Measurements from ENCODE around the gene BYSL.

Gene BYSL

GRCh38 chr6:41920921-41921711, at the start of gene BYSL, which contains the start of gene MED20:
Gene BYSL (plus strand): TSS chr6:41921499. CDS start chr6:41921563, 64 bp downstream.
Gene MED20 (minus strand): TSS chr6:41921139. CDS start chr6:41921018, 121 bp downstream.
- peak; percentile 59 for DNase-seq

GRCh38 chr6:41871691-41872090, 49.6 kb upstream of the BYSL start:
- no peak for DNase-seq

GRCh38 chr6:41872147-41872546, 49.2 kb upstream of the BYSL start:
- DNase-seq: no peak

GRCh38 chr6:41874741-41875140, 46.6 kb upstream of the BYSL start:
- DNase-seq: no peak

GRCh38 chr6:41877051-41877680, 44.1 kb upstream of the BYSL start:
- no peak for DNase-seq

- no peak for DNase-seq
Observed at GRCh38 chr6:41878246-41878645, 43.1 kb upstream of the BYSL start.

GRCh38 chr6:41878961-41879405, 42.3 kb upstream of the BYSL start:
- DNase-seq: no peak

- DNase-seq: no peak
Observed at GRCh38 chr6:41881506-41881905, 39.8 kb upstream of the BYSL start.

- no peak for DNase-seq
Observed at GRCh38 chr6:41884957-41885356, 36.3 kb upstream of the BYSL start.

GRCh38 chr6:41885930-41886329, 35.4 kb upstream of the BYSL start:
- no peak for DNase-seq

- peak; percentile 30 for DNase-seq
Observed at GRCh38 chr6:41887331-41887751, 34.0 kb upstream of the BYSL start.

- no peak for DNase-seq
Observed at GRCh38 chr6:41892921-41893564, 28.3 kb upstream of the BYSL start.

GRCh38 chr6:41894366-41895299, 26.7 kb upstream of the BYSL start:
- no peak for DNase-seq

- DNase-seq: peak; percentile 41
Observed at GRCh38 chr6:41895300-41896233, 25.7 kb upstream of the BYSL start, which contains the start of gene USP49. Gene USP49 (minus strand): TSS chr6:41895375. CDS start chr6:41806983, 88,392 bp downstream.

GRCh38 chr6:41896281-41896680, 25.0 kb upstream of the BYSL start:
- no peak for DNase-seq

GRCh38 chr6:41900861-41901260, 20.4 kb upstream of the BYSL start:
- no peak for DNase-seq

GRCh38 chr6:41901882-41902519, 19.3 kb upstream of the BYSL start:
- no peak for DNase-seq

GRCh38 chr6:41909727-41910126, 11.6 kb upstream of the BYSL start:
- DNase-seq: no peak

- DNase-seq: no peak
Observed at GRCh38 chr6:41914343-41914742, 7.0 kb upstream of the BYSL start.

GRCh38 chr6:41914869-41915530, 6.3 kb upstream of the BYSL start:
- DNase-seq: no peak
